K562 (cell line): ENCODE results near the gene ADD2. TPM values are rescaled to one million over a fixed set of nuclear protein-coding genes. Genes with fewer than 3 reads are reported as not detected.

Experiments used
- ATAC-seq: fragments of 200-7000 bp; cut with Tn5 transposase; 3 replicates; pipeline ENCODE4 v1.9.1; 2020; ENCODE audit warnings: moderate library complexity
- BruUV-seq: library from RNA; stranded (reverse); fragments of 400-500 nt; replicated peaks from 2 replicates; lab custom pipeline; 2021; lab: Mats Ljungman, UMichigan
- CTCF ChIA-PET: fragments of 300-600 bp; formaldehyde crosslinking; extraction: SDS; loops from one replicate; lab custom pipeline; 2021; ENCODE audit warnings: low intra/inter-chr PET ratio; lab: Yijun Ruan, JAX
- POLR2A ChIA-PET: fragments of 300-600, 350-650 bp; sonication (Branson Sonifier 250); formaldehyde crosslinking; extraction: SDS; loops from one replicate; lab custom pipeline; 2021; ENCODE audit warnings: antibody characterized with exemption, inconsistent platforms; lab: Yijun Ruan, JAX
- DNase-seq, 4 experiments: peaks; one replicate each; pipeline versions ENCODE4 v3.0.0 to v3.0.0-alpha.2; 2011 to 2018; ENCODE audit warnings: low spot score in 3 of 4, mixed read lengths in 3 of 4; ENCODE audit errors: extremely low read depth in 1 of 4
- FAIRE-seq: peaks from 2 replicates; lab custom pipeline; 2011; peaks lifted over from hg19 to GRCh38; lab: Jason Lieb, UNC
- H2AFZ ChIP-seq: 2 replicates; pipeline ENCODE4 v1.6.0; 2011; ENCODE audit warnings: low read depth, low read length, control low read depth, inconsistent platforms
- H3K27ac ChIP-seq: fragments of 200-600 bp; 3 replicates; pipeline ENCODE4 v1.8.0; 2011; ENCODE audit warnings: low read depth, mild to moderate bottlenecking, control low read depth, inconsistent platforms, low read length, moderate library complexity, mixed read lengths; ENCODE audit errors: extremely low read depth
- H3K27me3 ChIP-seq, 2 experiments: fragments of 300-600 bp in 1 of 2; 2 replicates in 1 of 2; 3 replicates in 1 of 2; pipeline versions ENCODE4 v1.6.0 to v1.8.0; 2011; ENCODE audit warnings: inconsistent platforms in 2 of 2, low read length in 2 of 2, mild to moderate bottlenecking in 1 of 2, mixed read lengths in 1 of 2, moderate library complexity in 1 of 2; ENCODE audit not compliant: control insufficient read depth in 2 of 2, insufficient read depth in 2 of 2
- H3K36me3 ChIP-seq: fragments of 300-600 bp; 3 replicates; pipeline ENCODE4 v1.8.0; 2011; ENCODE audit warnings: mild to moderate bottlenecking, low read length, inconsistent platforms; ENCODE audit not compliant: control insufficient read depth, insufficient read depth
- H3K4me1 ChIP-seq, 2 experiments: fragments of 200-600 bp in 1 of 2; replicated peaks in 1 of 2; 2 replicates in 1 of 2; 3 replicates in 1 of 2; pipeline versions ENCODE4 v1.5.1 to v1.8.0; 2011; ENCODE audit warnings: inconsistent platforms in 2 of 2, low read length in 2 of 2, mild to moderate bottlenecking in 1 of 2, mixed read lengths in 1 of 2, moderate library complexity in 1 of 2; ENCODE audit not compliant: control insufficient read depth in 2 of 2, insufficient read depth in 2 of 2
- H3K4me2 ChIP-seq: 2 replicates; pipeline ENCODE4 v1.6.1; 2011; ENCODE audit warnings: low read length, control low read depth, inconsistent platforms, mixed read lengths; ENCODE audit not compliant: insufficient read depth
- H3K4me3 ChIP-seq: fragments of 200-600 bp; sonication (generic), shearing (Covaris generic); 2 replicates; pipeline ENCODE4 v1.5.1; 2016; ENCODE audit warnings: control low read depth, inconsistent platforms
- H3K79me2 ChIP-seq: fragments of 200-600 bp; 3 replicates; pipeline ENCODE4 v1.8.0; 2011; ENCODE audit warnings: low read length, inconsistent platforms; ENCODE audit not compliant: control insufficient read depth, insufficient read depth
- H3K9ac ChIP-seq, 2 experiments: 2 replicates each; pipeline versions ENCODE4 v1.6.0 to v1.6.1; 2011; ENCODE audit warnings: low read depth in 2 of 2, low read length in 2 of 2, control low read depth in 1 of 2, inconsistent platforms in 1 of 2, mild to moderate bottlenecking in 1 of 2, mixed read lengths in 1 of 2; ENCODE audit not compliant: insufficient read depth in 1 of 2
- H3K9me1 ChIP-seq: one replicate; pipeline ENCODE4 v1.6.0; 2011; ENCODE audit warnings: inconsistent platforms, mild to moderate bottlenecking, low read length, moderate library complexity; ENCODE audit not compliant: control insufficient read depth, insufficient read depth
- H3K9me3 ChIP-seq: replicated peaks from 2 replicates; pipeline ENCODE4 v1.5.1; 2011; ENCODE audit warnings: low read depth, low read length, inconsistent platforms; ENCODE audit not compliant: control insufficient read depth, insufficient read depth
- H4K20me1 ChIP-seq: replicated peaks from 2 replicates; pipeline ENCODE4 v1.6.1; 2011; ENCODE audit warnings: low read length, inconsistent platforms, mixed read lengths; ENCODE audit not compliant: control insufficient read depth, insufficient read depth
- COPS2 ChIP-seq: fragments of 450-650 bp; conservative IDR thresholded peaks from 2 replicates; pipeline ENCODE4 v1.6.1; 2016; ENCODE audit warnings: mild to moderate bottlenecking, moderate library complexity
- SRF ChIP-seq, 2 experiments: fragments of 250-450, 450-650 bp in 1 of 2; sonication (Bioruptor Pico) in 1 of 2; sonication (generic) in 1 of 2; formaldehyde crosslinking; IDR thresholded peaks; 2 replicates each; pipeline versions ENCODE4 v1.5.0 to v1.5.1; 2020 to 2022; ENCODE audit warnings: mild to moderate bottlenecking in 1 of 2, missing genetic modification reagents in 1 of 2
- ZNF239 ChIP-seq: fragments of 250-450 bp; sonication (Bioruptor Pico); IDR thresholded peaks from 2 replicates; pipeline ENCODE4 v1.4.0; 2020; ENCODE audit warnings: mild to moderate bottlenecking
- WGBS: fragments of 100-300 bp; shearing (Covaris generic); methylation state at CpG from one replicate; pipeline ENCODE4 v1.1.6; 2016; ENCODE audit warnings: low coverage, mixed read lengths; ENCODE audit not compliant: insufficient coverage; ENCODE audit errors: missing lambda C conversion rate; 5-methylcytosine and 5-hydroxymethylcytosine counted together
- in situ Hi-C: fragments of 300-500 bp; cut with MboI; formaldehyde crosslinking; loops from 4 replicates; pipeline ENCODE4 v1.15.0; 2018; ENCODE audit warnings: inconsistent platforms, mixed read lengths
- intact Hi-C: fragments of 100-400 bp; cut with micrococcal nuclease; formaldehyde crosslinking; loops from 2 replicates; pipeline ENCODE4 v1.14.2; 2022
- polyA plus RNA-seq, 8 experiments: library from polyadenylated mRNA; depleted of rRNA in 4 of 8; stranded (reverse) in 5 of 8; unstranded in 3 of 8; fragments of >200 nt; fragmentation: Nextera tagmentation in 2 of 8; fragmentation: Illumina TruSeq in 1 of 8; extraction: Ambion mirVana in 2 of 8; extraction: Trizol in 1 of 8; gene quantifications; 2 replicates each; pipeline versions ENCODE4 v1.2.1 to v1.2.3, GENCODE V29; 2011 to 2014; ENCODE audit warnings: inconsistent platforms in 1 of 8, missing spikeins in 1 of 8
- total RNA-seq, 7 experiments: library from RNA; depleted of rRNA in 6 of 7; stranded (reverse); fragments of >200 nt in 6 of 7; fragmentation: Illumina TruSeq in 2 of 7; extraction: Trizol in 2 of 7; gene quantifications; 2 replicates each; pipeline versions ENCODE4 v1.2.1 to v1.2.3, GENCODE V29; 2011 to 2021; ENCODE audit warnings: low replicate concordance in 1 of 7

The ADD2 gene
- total and polyA plus RNA-seq, 9 of the 15 experiments (the other 6 are each of a cell fraction or from before 2014, with no cell fraction given): 3.5 to 63.0 (median 36.2) TPM

GRCh38 chr2:70613521-70613920, 154.5 kb downstream of the ADD2 start:
- ChIA-PET POLR2A (no interaction called here), CTCF (no interaction called here)
- Histone ChIP-seq H3K4me3 (no peak overlapping the region), H3K27ac (no peak overlapping the region), H3K4me2 (no peak overlapping the region), H3K4me1 (no peaks in the 10 kb centered on the region), H4K20me1 (no peaks in the 10 kb centered on the region; the same call in 1 of the 2 replicates), H3K79me2 (no peaks in the 10 kb centered on the region), H3K9me1 (no peaks in the 10 kb centered on the region), H3K36me3 (no peaks in the 10 kb centered on the region), H3K9ac (no peak overlapping the region; a peak in 1 of 4 replicates), H3K27me3 (peaks cover 0 to 39% of the 10 kb centered on the region in 2 experiments; a peak in 3 of 5 replicates), H2AFZ (no peak overlapping the region), H3K9me3 (0 out of 2 replicates have a peak, but pooled peaks cover under 1% of the 10 kb centered on the region)
- FAIRE-seq: no peak
- ATAC-seq: no peak
- TF ChIP-seq COPS2: no peak
- WGBS: 4% methylated on average over 7 of the region's 7 CpGs
- intact Hi-C loops (loop anchor here (10.0 kb wide), 2 partner anchors 269 to 309 kb away; partner anchors contain the start of gene FAM136A), in situ Hi-C loops (no loop called here)
- no TSS peak for BruUV-seq
- no peak for DNase-seq

GRCh38 chr2:70612574-70612973, 155.4 kb downstream of the ADD2 start:
- no peaks in the 10 kb centered on the region for H3K36me3 ChIP-seq
- H3K4me2 ChIP-seq: no peak overlapping the region
- no peaks in the 10 kb centered on the region for H3K4me1 ChIP-seq
- no peaks in the 10 kb centered on the region for H3K9me1 ChIP-seq
- no TSS peak for BruUV-seq
- no peaks in the 10 kb centered on the region for H3K79me2 ChIP-seq
- no peak overlapping the region for H3K4me3 ChIP-seq
- H3K9me3 ChIP-seq: no peaks in the 10 kb centered on the region
- H3K9ac ChIP-seq: no peak overlapping the region
- in situ Hi-C loops (no loop called here), intact Hi-C loops (loop anchor here (10.0 kb wide), 2 partner anchors 268 to 308 kb away; partner anchors contain the start of gene FAM136A)
- WGBS: 0% methylated on average over 3 of the region's 3 CpGs
- no peak for TF ChIP-seq SRF (CRISPR knock-in tag; IDR thresholded peaks at IDR 0.05)
- no peak for TF ChIP-seq ZNF239 (CRISPR knock-in tag)
- FAIRE-seq: no peak
- ATAC-seq: no peak
- DNase-seq: no peak
- H3K27ac ChIP-seq: no peak overlapping the region
- H3K27me3 ChIP-seq: peaks cover 0 to 38% of the 10 kb centered on the region in 2 experiments; a peak in 3 of 5 replicates
- no peak overlapping the region for H2AFZ ChIP-seq
- H4K20me1 ChIP-seq: no peaks in the 10 kb centered on the region
- ChIA-PET CTCF (no interaction called here), POLR2A (interaction anchor here (0.6 to 0.7 kb wide), 2 partner anchors 15 to 106 kb away, joined by 3 to 4 read pairs; no protein-coding TSS in a partner anchor)
